ENCODE measurements around the gene HMCN2.

The HMCN2 gene

DNA sequence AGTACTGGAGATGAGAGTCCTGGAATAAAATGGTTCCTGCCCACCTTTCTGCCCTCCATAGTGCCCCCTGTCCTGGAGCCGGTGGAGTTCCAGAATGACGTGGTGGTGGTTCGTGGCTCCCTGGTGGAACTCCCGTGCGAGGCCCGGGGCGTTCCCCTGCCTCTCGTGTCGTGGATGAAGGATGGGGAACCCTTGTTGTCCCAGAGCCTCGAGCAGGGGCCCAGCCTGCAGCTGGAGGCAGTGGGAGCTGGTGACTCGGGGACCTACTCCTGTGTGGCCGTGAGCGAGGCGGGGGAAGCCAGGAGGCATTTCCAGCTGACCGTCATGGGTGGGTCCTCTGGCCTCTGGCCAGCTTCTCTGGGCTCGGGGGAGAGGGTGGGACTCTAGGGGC lies 128.1 kb downstream of the HMCN2 start:
- H3K4me2 ChIP-seq (ENCODE audit: low read depth, low read length, poor library complexity, severe bottlenecking): no peak overlapping the region
- H3K79me2 ChIP-seq (ENCODE audit: insufficient read depth, low read length): no peaks in the 10 kb centered on the region
- no peak overlapping the region for H3K4me3 ChIP-seq (ENCODE audit: low read length, poor library complexity, severe bottlenecking)
- no peaks in the 10 kb centered on the region for H3K4me1 ChIP-seq (ENCODE audit: insufficient read depth, low read length, poor library complexity, severe bottlenecking)
- no peaks in the 10 kb centered on the region for H3K36me3 ChIP-seq (ENCODE audit: insufficient read depth, low read length)
- no peak overlapping the region for H3K9ac ChIP-seq (ENCODE audit: low read depth, low read length, poor library complexity, severe bottlenecking)
- no peaks in the 10 kb centered on the region for H3F3A ChIP-seq (ENCODE audit: low read depth)
- no peak for TF ChIP-seq EZH2phosphoT487 (IDR thresholded peaks at IDR 0.05; ENCODE audit: borderline replicate concordance)
- TF ChIP-seq, protein P1, sequence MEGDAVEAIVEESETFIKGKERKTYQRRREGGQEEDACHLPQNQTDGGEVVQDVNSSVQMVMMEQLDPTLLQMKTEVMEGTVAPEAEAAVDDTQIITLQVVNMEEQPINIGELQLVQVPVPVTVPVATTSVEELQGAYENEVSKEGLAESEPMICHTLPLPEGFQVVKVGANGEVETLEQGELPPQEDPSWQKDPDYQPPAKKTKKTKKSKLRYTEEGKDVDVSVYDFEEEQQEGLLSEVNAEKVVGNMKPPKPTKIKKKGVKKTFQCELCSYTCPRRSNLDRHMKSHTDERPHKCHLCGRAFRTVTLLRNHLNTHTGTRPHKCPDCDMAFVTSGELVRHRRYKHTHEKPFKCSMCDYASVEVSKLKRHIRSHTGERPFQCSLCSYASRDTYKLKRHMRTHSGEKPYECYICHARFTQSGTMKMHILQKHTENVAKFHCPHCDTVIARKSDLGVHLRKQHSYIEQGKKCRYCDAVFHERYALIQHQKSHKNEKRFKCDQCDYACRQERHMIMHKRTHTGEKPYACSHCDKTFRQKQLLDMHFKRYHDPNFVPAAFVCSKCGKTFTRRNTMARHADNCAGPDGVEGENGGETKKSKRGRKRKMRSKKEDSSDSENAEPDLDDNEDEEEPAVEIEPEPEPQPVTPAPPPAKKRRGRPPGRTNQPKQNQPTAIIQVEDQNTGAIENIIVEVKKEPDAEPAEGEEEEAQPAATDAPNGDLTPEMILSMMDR (conservative IDR thresholded peaks at IDR 0.05; ENCODE audit: low read length): no peak
- no peaks in the 10 kb centered on the region for H4K20me1 ChIP-seq (ENCODE audit: insufficient read depth, low read length, poor library complexity, severe bottlenecking)
- no peaks in the 10 kb centered on the region for H3K27me3 ChIP-seq (ENCODE audit: insufficient read depth, low read length, poor library complexity, severe bottlenecking)
- no peaks in the 10 kb centered on the region for H3K9me3 ChIP-seq (ENCODE audit: insufficient read depth, low read depth, low read length)
- H2AFZ ChIP-seq (ENCODE audit: low read length): no peak overlapping the region
- no peaks in the 10 kb centered on the region for H3K9me2 ChIP-seq (replicated peaks; ENCODE audit: low read depth, low read length)

DNA sequence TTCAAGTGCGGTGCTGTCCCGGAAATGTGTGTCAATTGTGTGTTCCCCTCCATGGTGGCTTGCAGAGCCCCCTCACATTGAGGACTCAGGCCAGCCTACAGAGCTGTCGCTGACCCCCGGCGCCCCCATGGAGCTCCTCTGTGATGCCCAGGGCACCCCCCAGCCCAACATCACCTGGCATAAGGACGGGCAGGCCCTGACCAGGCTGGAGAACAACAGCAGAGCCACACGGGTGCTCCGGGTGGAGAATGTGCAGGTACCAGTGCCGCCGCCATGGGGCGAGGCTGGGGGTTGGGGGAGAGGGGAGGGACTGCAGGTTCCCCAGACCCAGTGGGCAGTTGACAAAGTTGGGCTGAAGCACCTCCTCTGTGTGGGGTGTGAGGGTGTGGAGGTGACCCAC lies 128.8 kb downstream of the HMCN2 start:
- Histone ChIP-seq H4K20me1 (ENCODE audit: insufficient read depth, low read length, poor library complexity, severe bottlenecking) (no peaks in the 10 kb centered on the region), H3K36me3 (ENCODE audit: insufficient read depth, low read length) (no peaks in the 10 kb centered on the region), H3K9me3 (ENCODE audit: insufficient read depth, low read depth, low read length) (no peaks in the 10 kb centered on the region), H3K27me3 (ENCODE audit: insufficient read depth, low read length, poor library complexity, severe bottlenecking) (no peaks in the 10 kb centered on the region), H3F3A (ENCODE audit: low read depth) (no peaks in the 10 kb centered on the region), H3K79me2 (ENCODE audit: insufficient read depth, low read length) (no peaks in the 10 kb centered on the region), H3K4me2 (ENCODE audit: low read depth, low read length, poor library complexity, severe bottlenecking) (no peak overlapping the region), H3K9ac (ENCODE audit: low read depth, low read length, poor library complexity, severe bottlenecking) (no peak overlapping the region), H3K9me2 (replicated peaks; ENCODE audit: low read depth, low read length) (no peaks in the 10 kb centered on the region), H2AFZ (ENCODE audit: low read length) (no peak overlapping the region), H3K4me1 (ENCODE audit: insufficient read depth, low read length, poor library complexity, severe bottlenecking) (no peaks in the 10 kb centered on the region), H3K4me3 (ENCODE audit: low read length, poor library complexity, severe bottlenecking) (no peak overlapping the region)
- TF ChIP-seq, protein P1 (conservative IDR thresholded peaks at IDR 0.05; ENCODE audit: low read length): no peak
- no peak for TF ChIP-seq EZH2phosphoT487 (IDR thresholded peaks at IDR 0.05; ENCODE audit: borderline replicate concordance)

DNA sequence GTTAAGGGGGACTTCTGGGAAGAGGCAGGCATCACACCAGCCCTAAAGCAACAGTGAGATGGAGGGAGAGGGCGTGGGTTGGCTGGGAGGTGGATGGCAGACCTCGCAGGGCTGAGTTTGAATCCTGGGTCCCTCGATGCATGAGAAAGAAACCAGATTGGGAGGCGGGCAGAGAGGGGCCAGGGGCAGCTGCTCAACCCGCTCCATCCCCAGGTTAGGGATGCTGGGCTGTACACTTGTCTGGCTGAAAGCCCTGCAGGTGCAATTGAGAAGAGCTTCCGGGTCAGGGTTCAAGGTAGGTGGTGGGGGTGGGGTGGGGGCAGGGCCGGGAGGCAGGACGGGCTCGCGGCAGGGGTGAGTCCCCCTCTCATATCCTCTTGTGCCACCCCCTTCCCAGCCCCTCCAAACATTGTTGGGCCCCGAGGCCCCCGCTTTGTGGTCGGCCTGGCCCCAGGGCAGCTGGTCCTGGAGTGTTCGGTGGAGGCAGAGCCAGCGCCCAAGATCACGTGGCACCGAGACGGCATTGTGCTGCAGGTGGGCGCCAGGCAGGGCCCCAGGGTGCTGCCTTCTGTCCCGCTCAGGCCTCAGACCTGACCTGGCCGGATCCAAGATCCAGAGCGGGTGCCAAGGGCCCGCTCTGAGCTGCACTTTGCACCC lies 129.4 kb downstream of the HMCN2 start:
- Histone ChIP-seq H3K36me3 (ENCODE audit: insufficient read depth, low read length) (no peaks in the 10 kb centered on the region), H3K4me1 (ENCODE audit: insufficient read depth, low read length, poor library complexity, severe bottlenecking) (no peaks in the 10 kb centered on the region), H3K4me2 (ENCODE audit: low read depth, low read length, poor library complexity, severe bottlenecking) (no peak overlapping the region), H4K20me1 (ENCODE audit: insufficient read depth, low read length, poor library complexity, severe bottlenecking) (no peaks in the 10 kb centered on the region), H2AFZ (ENCODE audit: low read length) (no peak overlapping the region), H3K9me2 (replicated peaks; ENCODE audit: low read depth, low read length) (no peaks in the 10 kb centered on the region), H3K9ac (ENCODE audit: low read depth, low read length, poor library complexity, severe bottlenecking) (no peak overlapping the region), H3F3A (ENCODE audit: low read depth) (no peaks in the 10 kb centered on the region), H3K27me3 (ENCODE audit: insufficient read depth, low read length, poor library complexity, severe bottlenecking) (no peaks in the 10 kb centered on the region), H3K9me3 (ENCODE audit: insufficient read depth, low read depth, low read length) (no peaks in the 10 kb centered on the region), H3K79me2 (ENCODE audit: insufficient read depth, low read length) (no peaks in the 10 kb centered on the region), H3K4me3 (ENCODE audit: low read length, poor library complexity, severe bottlenecking) (no peak overlapping the region)
- TF ChIP-seq, protein P1 (conservative IDR thresholded peaks at IDR 0.05; ENCODE audit: low read length): no peak
- TF ChIP-seq EZH2phosphoT487 (IDR thresholded peaks at IDR 0.05; ENCODE audit: borderline replicate concordance): no peak
